Measurements from ENCODE around the gene GOLPH3L. TPM values are rescaled to one million over a fixed set of nuclear protein-coding genes. Genes with fewer than 3 reads are reported as not detected.

The GOLPH3L gene
- total RNA-seq, 2 donors from 2014 or later, result 45.1 to 45.2 TPM

DNA sequence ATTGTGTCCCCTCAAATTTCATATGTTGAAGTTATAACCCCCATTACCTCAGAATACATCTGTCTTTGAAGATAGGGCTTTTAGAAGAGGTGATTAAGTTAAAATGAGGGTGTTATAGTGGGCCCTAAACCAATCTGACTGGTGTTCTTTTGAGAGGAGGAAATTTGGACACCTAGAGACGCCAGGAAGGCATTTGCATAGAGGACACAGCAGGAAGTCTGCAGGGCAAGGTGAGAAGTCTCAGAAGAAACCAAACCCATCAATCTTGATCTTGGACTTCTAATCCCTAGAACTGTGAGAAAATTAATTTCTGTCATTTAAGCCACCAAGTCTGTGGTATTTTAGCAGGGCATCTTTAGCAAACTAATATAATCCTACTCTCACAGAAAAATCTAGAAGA lies 13.0 kb downstream of the GOLPH3L start:
- H3K27me3 ChIP-seq (ENCODE audit: control insufficient read depth, insufficient read depth, low read length, poor library complexity, severe bottlenecking), result no peaks in the 10 kb centered on the region
- Mint-ChIP-seq H3K4me3 (no peak overlapping the region), H3K4me1 (peaks cover 9% of the 10 kb centered on the region), H3K9me3 (no peaks in the 10 kb centered on the region), H3K36me3 (ENCODE audit: low read depth) (peaks cover 55% of the 10 kb centered on the region), H3K27ac (no peak overlapping the region), H3K27me3 (ENCODE audit: insufficient read depth) (no peaks in the 10 kb centered on the region)
- DNase-seq, result no peak
- no peak overlapping the region for H3K9ac ChIP-seq (ENCODE audit: extremely low read depth, low read length, poor library complexity, severe bottlenecking)
- H3K36me3 ChIP-seq (ENCODE audit: control insufficient read depth, insufficient read depth, low read length), result peaks cover 67% of the 10 kb centered on the region
- TF ChIP-seq, protein P1, sequence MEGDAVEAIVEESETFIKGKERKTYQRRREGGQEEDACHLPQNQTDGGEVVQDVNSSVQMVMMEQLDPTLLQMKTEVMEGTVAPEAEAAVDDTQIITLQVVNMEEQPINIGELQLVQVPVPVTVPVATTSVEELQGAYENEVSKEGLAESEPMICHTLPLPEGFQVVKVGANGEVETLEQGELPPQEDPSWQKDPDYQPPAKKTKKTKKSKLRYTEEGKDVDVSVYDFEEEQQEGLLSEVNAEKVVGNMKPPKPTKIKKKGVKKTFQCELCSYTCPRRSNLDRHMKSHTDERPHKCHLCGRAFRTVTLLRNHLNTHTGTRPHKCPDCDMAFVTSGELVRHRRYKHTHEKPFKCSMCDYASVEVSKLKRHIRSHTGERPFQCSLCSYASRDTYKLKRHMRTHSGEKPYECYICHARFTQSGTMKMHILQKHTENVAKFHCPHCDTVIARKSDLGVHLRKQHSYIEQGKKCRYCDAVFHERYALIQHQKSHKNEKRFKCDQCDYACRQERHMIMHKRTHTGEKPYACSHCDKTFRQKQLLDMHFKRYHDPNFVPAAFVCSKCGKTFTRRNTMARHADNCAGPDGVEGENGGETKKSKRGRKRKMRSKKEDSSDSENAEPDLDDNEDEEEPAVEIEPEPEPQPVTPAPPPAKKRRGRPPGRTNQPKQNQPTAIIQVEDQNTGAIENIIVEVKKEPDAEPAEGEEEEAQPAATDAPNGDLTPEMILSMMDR (conservative IDR thresholded peaks at IDR 0.05), result no peak
- peaks cover 2% of the 10 kb centered on the region for H3K4me1 ChIP-seq (ENCODE audit: control insufficient read depth, insufficient read depth, low read length)
- no peak overlapping the region for H3K4me3 ChIP-seq (ENCODE audit: low read length)
- no peaks in the 10 kb centered on the region for H3K9me3 ChIP-seq (ENCODE audit: control insufficient read depth, low read length)
- 71 to 100% methylated on average over 1 of the region's 1 CpG for WGBS, 2 experiments (ENCODE audit: insufficient coverage in 1 of 2, insufficient read length in 1 of 2)
- no peak overlapping the region for H3K27ac ChIP-seq (ENCODE audit: low read depth, low read length)

DNA sequence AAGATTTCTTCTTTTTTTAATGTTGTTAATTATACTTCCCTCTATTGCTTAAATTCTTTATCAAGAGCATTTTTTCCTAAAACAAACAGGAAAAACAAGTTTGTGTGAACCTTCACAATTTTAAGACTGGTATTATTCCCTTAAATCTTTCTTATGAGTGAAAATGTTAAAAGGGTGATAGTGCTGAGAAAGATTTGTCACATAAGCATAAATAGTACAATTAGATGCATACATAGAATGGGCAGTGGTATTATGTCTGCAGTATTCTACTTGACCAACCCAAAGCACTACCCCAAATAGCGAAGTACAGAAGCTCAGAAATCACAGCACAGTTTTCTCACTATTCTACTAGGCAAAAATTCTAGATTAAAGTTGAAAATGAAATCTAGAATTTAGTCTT lies 18.0 kb downstream of the GOLPH3L start:
- DNase-seq, result no peak
- 91% methylated on average over 1 of the region's 1 CpG; no CpG with 5 or more reads in 1 of the 2 experiments for WGBS, 2 experiments (ENCODE audit: insufficient coverage in 1 of 2, insufficient read length in 1 of 2)
- Mint-ChIP-seq H3K4me1 (peaks cover 3% of the 10 kb centered on the region), H3K36me3 (ENCODE audit: low read depth) (peaks cover 44% of the 10 kb centered on the region), H3K4me3 (no peak overlapping the region), H3K27me3 (ENCODE audit: insufficient read depth) (no peaks in the 10 kb centered on the region), H3K9me3 (no peaks in the 10 kb centered on the region), H3K27ac (no peak overlapping the region)
- H3K36me3 ChIP-seq (ENCODE audit: control insufficient read depth, insufficient read depth, low read length), result peaks cover 33% of the 10 kb centered on the region
- H3K9ac ChIP-seq (ENCODE audit: extremely low read depth, low read length, poor library complexity, severe bottlenecking), result no peak overlapping the region
- no peak overlapping the region for H3K27ac ChIP-seq (ENCODE audit: low read depth, low read length)
- H3K27me3 ChIP-seq (ENCODE audit: control insufficient read depth, insufficient read depth, low read length, poor library complexity, severe bottlenecking), result no peaks in the 10 kb centered on the region
- TF ChIP-seq, protein P1 (conservative IDR thresholded peaks at IDR 0.05), result no peak
- no peak overlapping the region for H3K4me3 ChIP-seq (ENCODE audit: low read length)
- no peaks in the 10 kb centered on the region for H3K4me1 ChIP-seq (ENCODE audit: control insufficient read depth, insufficient read depth, low read length)
- no peaks in the 10 kb centered on the region for H3K9me3 ChIP-seq (ENCODE audit: control insufficient read depth, low read length)

DNA sequence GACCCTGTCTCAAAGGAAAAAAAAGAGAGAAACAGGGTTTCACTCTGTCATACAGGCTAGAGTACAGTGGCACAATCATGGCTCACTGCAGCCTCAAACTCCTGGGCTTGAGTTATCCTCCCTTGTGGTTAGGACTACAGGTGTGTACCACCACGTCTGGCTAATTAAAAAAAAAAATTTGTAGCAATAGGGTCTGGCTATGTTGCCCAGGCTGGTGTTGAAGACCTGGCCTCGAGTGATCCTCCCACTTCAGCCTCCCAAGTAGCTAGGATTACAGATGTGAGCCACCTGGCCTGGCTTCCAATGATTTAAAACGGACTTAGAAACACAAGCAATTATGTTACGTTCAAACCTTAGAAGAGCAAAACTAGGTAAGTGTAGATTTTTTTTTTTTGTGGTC lies 22.1 kb downstream of the GOLPH3L start:
- Histone ChIP-seq H3K27me3 (ENCODE audit: control insufficient read depth, insufficient read depth, low read length, poor library complexity, severe bottlenecking) (no peaks in the 10 kb centered on the region), H3K27ac (ENCODE audit: low read depth, low read length) (no peak overlapping the region), H3K4me1 (ENCODE audit: control insufficient read depth, insufficient read depth, low read length) (no peaks in the 10 kb centered on the region), H3K9ac (ENCODE audit: extremely low read depth, low read length, poor library complexity, severe bottlenecking) (no peak overlapping the region), H3K9me3 (ENCODE audit: control insufficient read depth, low read length) (no peaks in the 10 kb centered on the region), H3K4me3 (ENCODE audit: low read length) (no peak overlapping the region), H3K36me3 (ENCODE audit: control insufficient read depth, insufficient read depth, low read length) (peaks cover 9% of the 10 kb centered on the region)
- DNase-seq, result no peak
- H3K36me3 Mint-ChIP-seq (ENCODE audit: low read depth), result peaks cover 48% of the 10 kb centered on the region
- no peak overlapping the region for H3K4me3 Mint-ChIP-seq
- H3K4me1 Mint-ChIP-seq, result no peaks in the 10 kb centered on the region
- 85 to 92% methylated on average over 2 to 4 of the region's 4 CpGs for WGBS, 2 experiments (ENCODE audit: insufficient coverage in 1 of 2, insufficient read length in 1 of 2)
- no peaks in the 10 kb centered on the region for H3K9me3 Mint-ChIP-seq
- no peaks in the 10 kb centered on the region for H3K27me3 Mint-ChIP-seq (ENCODE audit: insufficient read depth)
- H3K27ac Mint-ChIP-seq, result no peak overlapping the region
- TF ChIP-seq, protein P1 (conservative IDR thresholded peaks at IDR 0.05), result no peak
